Activated naive CD8-positive, alpha-beta T cell treated with anti-CD3 and anti-CD28 coated beads, Interleukin-2, amount 10 ng/mL, durations not matched to agents 7 days and 5 days (primary cell): ENCODE results near the gene PRKG1. TPM values are rescaled to one million over a fixed set of nuclear protein-coding genes. Genes with fewer than 3 reads are reported as not detected.

Source experiments
- ATAC-seq: fragments of 150-1000 bp; cut with Tn5 transposase; one replicate; pipeline ENCODE4 v1.10.0; 2021; ENCODE audit warnings: low read depth, moderate library complexity
- POLR2A ChIA-PET: fragments of 350-600 bp; sonication (Branson Sonifier 250); formaldehyde crosslinking; loops from one replicate; lab custom pipeline; 2021; ENCODE audit warnings: antibody characterized with exemption; lab: Charles Lee
- DNase-seq: peaks from one replicate; pipeline ENCODE4 v3.0.0; 2021
- H3K27ac Mint-ChIP-seq: one replicate; pipeline ENCODE4 v1.8.0; 2022; ENCODE audit warnings: mild to moderate bottlenecking, mixed read lengths
- H3K27me3 Mint-ChIP-seq: one replicate; pipeline ENCODE4 v1.8.0; 2022; ENCODE audit warnings: mild to moderate bottlenecking, moderate library complexity, mixed read lengths
- H3K36me3 Mint-ChIP-seq: one replicate; pipeline ENCODE4 v1.8.0; 2021; ENCODE audit warnings: mild to moderate bottlenecking, mixed read lengths
- H3K4me1 Mint-ChIP-seq: one replicate; pipeline ENCODE4 v1.8.0; 2021; ENCODE audit warnings: mixed read lengths
- H3K4me3 Mint-ChIP-seq: one replicate; pipeline ENCODE4 v1.8.0; 2022; ENCODE audit warnings: mild to moderate bottlenecking, moderate library complexity, mixed read lengths
- H3K9me3 Mint-ChIP-seq: one replicate; pipeline ENCODE4 v1.8.0; 2021; ENCODE audit warnings: mixed read lengths
- total RNA-seq, 2 experiments: library from RNA; stranded (reverse); gene quantifications; one replicate each; pipeline ENCODE4 v1.2.3, GENCODE V29; 2021

The PRKG1 gene
- total RNA-seq, 2 experiments from 2014 or later = not detected

GRCh38 chr10:52098130-52098529 lies 1023.8 kb downstream of the PRKG1 start:
- H3K4me1 Mint-ChIP-seq = no peaks in the 10 kb centered on the region
- H3K27ac Mint-ChIP-seq = no peak overlapping the region
- peaks cover 2% of the 10 kb centered on the region for H3K27me3 Mint-ChIP-seq
- POLR2A ChIA-PET = no interaction called here
- H3K4me3 Mint-ChIP-seq = no peak overlapping the region
- no peaks in the 10 kb centered on the region for H3K36me3 Mint-ChIP-seq
- ATAC-seq (no peak), DNase-seq (no peak)
- no peaks in the 10 kb centered on the region for H3K9me3 Mint-ChIP-seq

- Mint-ChIP-seq H3K9me3 (no peaks in the 10 kb centered on the region), H3K4me3 (no peak overlapping the region), H3K36me3 (no peaks in the 10 kb centered on the region), H3K27ac (no peak overlapping the region), H3K4me1 (no peaks in the 10 kb centered on the region), H3K27me3 (peaks cover 2% of the 10 kb centered on the region)
- no peak for DNase-seq
- POLR2A ChIA-PET = no interaction called here
- ATAC-seq = no peak
Measured at GRCh38 chr10:52099026-52099600, 1024.8 kb downstream of the PRKG1 start.

- H3K27ac Mint-ChIP-seq = no peak overlapping the region
- DNase-seq (no peak), ATAC-seq (no peak)
- H3K36me3 Mint-ChIP-seq = no peaks in the 10 kb centered on the region
- H3K9me3 Mint-ChIP-seq = no peaks in the 10 kb centered on the region
- no peak overlapping the region for H3K4me3 Mint-ChIP-seq
- no peaks in the 10 kb centered on the region for H3K4me1 Mint-ChIP-seq
- POLR2A ChIA-PET = no interaction called here
- H3K27me3 Mint-ChIP-seq = peaks cover under 1% of the 10 kb centered on the region
Measured at GRCh38 chr10:52100011-52100547, 1025.8 kb downstream of the PRKG1 start.

GRCh38 chr10:52105301-52105700 lies 1031.0 kb downstream of the PRKG1 start:
- POLR2A ChIA-PET = no interaction called here
- no peaks in the 10 kb centered on the region for H3K4me1 Mint-ChIP-seq
- ATAC-seq = no peak
- no peak overlapping the region for H3K4me3 Mint-ChIP-seq
- no peaks in the 10 kb centered on the region for H3K27me3 Mint-ChIP-seq
- H3K9me3 Mint-ChIP-seq = no peaks in the 10 kb centered on the region
- no peaks in the 10 kb centered on the region for H3K36me3 Mint-ChIP-seq
- no peak for DNase-seq
- H3K27ac Mint-ChIP-seq = no peak overlapping the region

GRCh38 chr10:52106011-52106410 lies 1031.7 kb downstream of the PRKG1 start:
- Mint-ChIP-seq H3K4me1 (no peaks in the 10 kb centered on the region), H3K27me3 (no peaks in the 10 kb centered on the region), H3K36me3 (no peaks in the 10 kb centered on the region), H3K27ac (no peak overlapping the region), H3K9me3 (no peaks in the 10 kb centered on the region), H3K4me3 (no peak overlapping the region)
- DNase-seq = no peak
- no peak for ATAC-seq
- POLR2A ChIA-PET = no interaction called here

GRCh38 chr10:52106899-52107298 lies 1032.6 kb downstream of the PRKG1 start:
- Mint-ChIP-seq H3K4me1 (no peaks in the 10 kb centered on the region), H3K27ac (no peak overlapping the region), H3K36me3 (no peaks in the 10 kb centered on the region), H3K9me3 (no peaks in the 10 kb centered on the region), H3K4me3 (no peak overlapping the region), H3K27me3 (no peaks in the 10 kb centered on the region)
- DNase-seq = no peak
- POLR2A ChIA-PET = no interaction called here
- no peak for ATAC-seq

- no peaks in the 10 kb centered on the region for H3K27me3 Mint-ChIP-seq
- no peaks in the 10 kb centered on the region for H3K4me1 Mint-ChIP-seq
- POLR2A ChIA-PET = no interaction called here
- no peak for DNase-seq
- no peaks in the 10 kb centered on the region for H3K36me3 Mint-ChIP-seq
- ATAC-seq = no peak
- no peak overlapping the region for H3K27ac Mint-ChIP-seq
- H3K9me3 Mint-ChIP-seq = no peaks in the 10 kb centered on the region
- no peak overlapping the region for H3K4me3 Mint-ChIP-seq
Measured at GRCh38 chr10:52108236-52108635, 1033.9 kb downstream of the PRKG1 start.

- POLR2A ChIA-PET = no interaction called here
- DNase-seq = no peak
- Mint-ChIP-seq H3K4me1 (no peaks in the 10 kb centered on the region), H3K27ac (no peak overlapping the region), H3K4me3 (no peak overlapping the region), H3K9me3 (no peaks in the 10 kb centered on the region), H3K27me3 (no peaks in the 10 kb centered on the region), H3K36me3 (no peaks in the 10 kb centered on the region)
- no peak for ATAC-seq
Measured at GRCh38 chr10:52110576-52110975, 1036.3 kb downstream of the PRKG1 start.

GRCh38 chr10:52111101-52111891 lies 1037.0 kb downstream of the PRKG1 start:
- no peaks in the 10 kb centered on the region for H3K9me3 Mint-ChIP-seq
- H3K27ac Mint-ChIP-seq = no peak overlapping the region
- POLR2A ChIA-PET = no interaction called here
- DNase-seq (no peak), ATAC-seq (no peak)
- H3K4me1 Mint-ChIP-seq = no peaks in the 10 kb centered on the region
- H3K36me3 Mint-ChIP-seq = no peaks in the 10 kb centered on the region
- H3K4me3 Mint-ChIP-seq = no peak overlapping the region
- no peaks in the 10 kb centered on the region for H3K27me3 Mint-ChIP-seq

GRCh38 chr10:52115823-52116222 lies 1041.5 kb downstream of the PRKG1 start:
- H3K36me3 Mint-ChIP-seq = no peaks in the 10 kb centered on the region
- ATAC-seq (no peak), DNase-seq (no peak)
- H3K4me1 Mint-ChIP-seq = no peaks in the 10 kb centered on the region
- H3K27me3 Mint-ChIP-seq = no peaks in the 10 kb centered on the region
- H3K4me3 Mint-ChIP-seq = no peak overlapping the region
- no peak overlapping the region for H3K27ac Mint-ChIP-seq
- H3K9me3 Mint-ChIP-seq = no peaks in the 10 kb centered on the region
- POLR2A ChIA-PET = no interaction called here

- Mint-ChIP-seq H3K9me3 (no peaks in the 10 kb centered on the region), H3K4me1 (no peaks in the 10 kb centered on the region), H3K27ac (no peak overlapping the region), H3K4me3 (no peak overlapping the region), H3K27me3 (no peaks in the 10 kb centered on the region), H3K36me3 (no peaks in the 10 kb centered on the region)
- POLR2A ChIA-PET = no interaction called here
- DNase-seq (no peak), ATAC-seq (no peak)
Measured at GRCh38 chr10:52119507-52119906, 1045.2 kb downstream of the PRKG1 start.

GRCh38 chr10:52121688-52122087 lies 1047.4 kb downstream of the PRKG1 start:
- POLR2A ChIA-PET = no interaction called here
- Mint-ChIP-seq H3K9me3 (no peaks in the 10 kb centered on the region), H3K36me3 (no peaks in the 10 kb centered on the region), H3K4me1 (no peaks in the 10 kb centered on the region), H3K4me3 (no peak overlapping the region), H3K27me3 (no peaks in the 10 kb centered on the region), H3K27ac (no peak overlapping the region)
- ATAC-seq = no peak
- DNase-seq = no peak

- POLR2A ChIA-PET = no interaction called here
- DNase-seq (no peak), ATAC-seq (no peak)
- Mint-ChIP-seq H3K27me3 (no peaks in the 10 kb centered on the region), H3K36me3 (no peaks in the 10 kb centered on the region), H3K4me3 (no peak overlapping the region), H3K4me1 (no peaks in the 10 kb centered on the region), H3K9me3 (no peaks in the 10 kb centered on the region), H3K27ac (no peak overlapping the region)
Measured at GRCh38 chr10:52128056-52128683, 1053.9 kb downstream of the PRKG1 start.
